ENCODE measurements around the gene TBC1D24. TPM values are rescaled to one million over a fixed set of nuclear protein-coding genes. Genes with fewer than 3 reads are reported as not detected.
"Not testable (repeated sequence)": the region's sequence is repeated elsewhere in the genome, so short reads cannot be mapped to it uniquely, and the experiment has no call there.

TBC1D24 gene
- total and polyA plus RNA-seq, 7 donors: 0.60 to 16.1 (median 6.5) TPM

GRCh38 chr16:2539845-2540458, 65.0 kb downstream of the TBC1D24 start:
- H3K4me3 ChIP-seq; H3K27ac ChIP-seq; H3K36me3 ChIP-seq; intact Hi-C loops (cut with DNase I); H3K9me3 ChIP-seq; DNase-seq; H3K27me3 ChIP-seq: not testable (repeated sequence)
- WGBS, 2 donors: 46 to 58% methylated on average over 14 of the region's 14 CpGs
- H3K4me1 ChIP-seq: peaks cover 0 to 46% (median 38%) of the 10 kb centered on the region in 4 donors
- peak in 1 of 4 experiments; percentile 36 for TF ChIP-seq CTCF (IDR thresholded peaks at IDR 0.05)

DNA sequence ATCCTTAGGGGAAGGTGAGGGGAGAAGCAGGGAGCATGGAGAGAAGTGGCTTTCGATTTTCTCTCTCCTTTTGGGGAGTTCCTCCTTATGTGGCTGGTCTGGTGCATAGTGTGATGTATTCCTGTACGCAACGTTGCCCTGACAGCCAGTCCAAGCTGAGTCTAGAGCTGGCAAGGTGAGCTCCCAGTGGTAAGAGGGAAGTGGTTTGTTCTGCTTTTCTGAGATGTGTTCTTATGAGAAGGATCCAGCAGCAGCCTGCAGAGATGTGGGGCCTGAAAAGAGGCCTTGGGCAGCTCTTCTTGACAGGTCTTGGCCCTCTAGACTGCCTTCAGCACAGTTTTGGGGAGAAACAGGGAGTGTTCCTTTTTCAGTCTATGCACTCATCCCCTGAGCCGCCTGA, 66.0 kb downstream of the TBC1D24 start:
- intact Hi-C loops (cut with DNase I); H3K27me3 ChIP-seq; H3K36me3 ChIP-seq; H3K4me3 ChIP-seq; H3K9me3 ChIP-seq; H3K27ac ChIP-seq; DNase-seq: not testable (repeated sequence)
- WGBS, 2 donors: 48 to 53% methylated on average over 4 of the region's 4 CpGs
- peaks cover 0 to 45% (median 40%) of the 10 kb centered on the region in 4 donors for H3K4me1 ChIP-seq

- 25 to 57% methylated on average over 6 of the region's 6 CpGs for WGBS, 2 donors
- H3K27me3 ChIP-seq; H3K36me3 ChIP-seq; intact Hi-C loops (cut with DNase I); H3K9me3 ChIP-seq; H3K27ac ChIP-seq; DNase-seq; H3K4me3 ChIP-seq: not testable (repeated sequence)
- H3K4me1 ChIP-seq: peaks cover 0 to 44% (median 39%) of the 10 kb centered on the region in 4 donors
These were observed 66.5 kb downstream of the TBC1D24 start for GRCh38 chr16:2541409-2541808.

- H3K36me3 ChIP-seq; intact Hi-C loops (cut with DNase I); H3K27me3 ChIP-seq; H3K4me3 ChIP-seq; H3K9me3 ChIP-seq; H3K27ac ChIP-seq; DNase-seq: not testable (repeated sequence)
- peaks cover 0 to 37% (median 31%) of the 10 kb centered on the region in 4 donors for H3K4me1 ChIP-seq
- 89 to 94% methylated on average over 14 of the region's 14 CpGs for WGBS, 2 donors
These were observed 68.8 kb downstream of the TBC1D24 start for GRCh38 chr16:2543771-2544170.

- no CpG with 5 or more reads among the region's 14 CpGs for WGBS, 2 donors
- H3K4me1 ChIP-seq; intact Hi-C loops (cut with DNase I); DNase-seq; H3K27ac ChIP-seq; H3K36me3 ChIP-seq; H3K4me3 ChIP-seq; H3K9me3 ChIP-seq; H3K27me3 ChIP-seq: not testable (repeated sequence)
These were observed 75.5 kb downstream of the TBC1D24 start for GRCh38 chr16:2550283-2550878.

GRCh38 chr16:2551420-2551889, 76.5 kb downstream of the TBC1D24 start:
- WGBS, 2 donors: 26 to 70% methylated on average over 11 of the region's 17 CpGs
- H3K4me3 ChIP-seq; H3K27ac ChIP-seq; H3K27me3 ChIP-seq; H3K36me3 ChIP-seq; H3K4me1 ChIP-seq; H3K9me3 ChIP-seq; intact Hi-C loops (cut with DNase I): not testable (repeated sequence)
- DNase-seq: peak; percentile 25

DNA sequence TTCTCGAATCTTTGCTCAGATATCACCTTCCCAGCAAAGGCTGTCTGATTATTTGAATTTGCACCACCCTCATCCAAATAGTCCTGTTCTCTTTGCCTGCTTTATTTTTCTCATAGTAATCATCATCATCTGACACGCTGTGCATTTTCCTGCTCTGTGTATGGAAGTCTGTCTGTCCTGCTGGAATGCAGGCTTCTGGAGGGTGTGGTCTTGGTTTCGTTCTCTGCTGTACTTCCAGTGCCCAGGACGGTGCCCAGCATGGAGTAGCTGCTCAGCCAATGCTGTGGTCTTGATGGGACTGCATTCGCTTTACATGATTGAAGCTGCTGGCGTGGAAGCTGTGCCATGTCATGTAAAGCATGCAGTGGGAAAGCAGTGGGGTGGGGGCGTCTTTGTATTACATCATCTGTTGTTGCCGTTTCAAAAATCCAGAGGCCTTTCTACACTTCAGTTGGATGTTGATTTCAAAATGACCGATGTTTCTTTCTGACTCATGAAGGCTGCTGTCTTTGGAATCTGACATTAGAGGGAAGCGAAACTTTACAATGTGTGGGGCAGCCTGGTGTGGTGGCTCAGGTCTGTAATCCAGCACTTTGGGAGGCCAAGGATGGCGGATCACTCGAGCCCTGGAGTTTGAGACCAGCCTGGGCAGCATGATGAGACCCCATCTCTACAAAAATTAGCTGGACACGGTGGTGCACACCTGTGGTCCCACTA, 79.9 kb downstream of the TBC1D24 start:
- DNase-seq; intact Hi-C loops (cut with DNase I); H3K9me3 ChIP-seq; H3K36me3 ChIP-seq; H3K27me3 ChIP-seq; H3K4me3 ChIP-seq; H3K27ac ChIP-seq; H3K4me1 ChIP-seq: not testable (repeated sequence)
- no CpG with 5 or more reads among the region's 13 CpGs for WGBS, 2 donors

Small RNA genes lying within 50 kb of the gene (small RNA-seq; reads per million reads assigned to genes)
- 0 reads per million in 3 donors for gene AC093525.1
- 0 reads per million in 3 donors for gene MIR3178
- 0 reads per million in 3 donors for gene MIR6768

Other genes with a start within 250 kb of the TBC1D24 start
- gene DNASE1L2, start 238.7 kb upstream of the TBC1D24 start, total RNA-seq: under 1 TPM in 3 of 4 donors, not detected in 1; 0.36 to 0.82 (median 0.81) TPM
- under 1 TPM in 1 of 3 donors, not detected in 2; 0.93 TPM for gene DNASE1L2, start 238.7 kb upstream of the TBC1D24 start, polyA plus RNA-seq
- 10 to 100 TPM; 50.2 to 87.2 (median 67.0) TPM for gene ECI1, start 223.5 kb upstream of the TBC1D24 start, total RNA-seq
- 100 to 1,000 TPM in 2 of 3 donors, 10 to 100 TPM in 1; 84.8 to 136 (median 121) TPM for gene ECI1, start 223.5 kb upstream of the TBC1D24 start, polyA plus RNA-seq
- gene RNPS1, start 207.0 kb upstream of the TBC1D24 start, total RNA-seq: 100 to 1,000 TPM; 110 to 145 (median 128) TPM
- gene RNPS1, start 207.0 kb upstream of the TBC1D24 start, polyA plus RNA-seq: 100 to 1,000 TPM; 111 to 171 (median 112) TPM
- gene ABCA3, start 134.4 kb upstream of the TBC1D24 start, total RNA-seq: 10 to 100 TPM in 1 of 4 donors, 1 to 10 TPM in 3; 4.9 to 21.3 (median 7.4) TPM
- gene ABCA3, start 134.4 kb upstream of the TBC1D24 start, polyA plus RNA-seq: 1 to 10 TPM in 1 of 3 donors, under 1 TPM in 2; 0.46 to 4.2 (median 0.60) TPM
- 1 to 10 TPM in 2 of 4 donors, under 1 TPM in 2; 0.71 to 1.9 (median 1.1) TPM for gene CCNF, start 45.7 kb upstream of the TBC1D24 start, total RNA-seq
- gene CCNF, start 45.7 kb upstream of the TBC1D24 start, polyA plus RNA-seq: 10 to 100 TPM in 1 of 3 donors, 1 to 10 TPM in 1, under 1 TPM in 1; 0.60 to 11.6 (median 1.2) TPM
- 1 to 10 TPM in 1 of 4 donors, not detected in 3; 8.3 TPM for gene TEDC2, start 15.0 kb upstream of the TBC1D24 start, total RNA-seq
- 10 to 100 TPM in 1 of 3 donors, 1 to 10 TPM in 1, under 1 TPM in 1; 0.60 to 10.6 (median 2.3) TPM for gene TEDC2, start 15.0 kb upstream of the TBC1D24 start, polyA plus RNA-seq
- under 1 TPM in 1 of 4 donors, not detected in 3; 0.83 TPM for gene NTN3, start 3.8 kb upstream of the TBC1D24 start, total RNA-seq
- under 1 TPM in 1 of 3 donors, not detected in 2; 0.13 TPM for gene NTN3, start 3.8 kb upstream of the TBC1D24 start, polyA plus RNA-seq
- gene ATP6V0C, start 38.8 kb downstream of the TBC1D24 start, total RNA-seq: 10 to 100 TPM; 33.2 to 51.5 (median 42.5) TPM
- 100 to 1,000 TPM in 1 of 3 donors, 10 to 100 TPM in 2; 79.3 to 233 (median 99.0) TPM for gene ATP6V0C, start 38.8 kb downstream of the TBC1D24 start, polyA plus RNA-seq
- 10 to 100 TPM; 23.3 to 25.3 (median 24.4) TPM for gene AMDHD2, start 45.2 kb downstream of the TBC1D24 start, total RNA-seq
- gene AMDHD2, start 45.2 kb downstream of the TBC1D24 start, polyA plus RNA-seq: 10 to 100 TPM; 21.0 to 39.4 (median 21.5) TPM
- not detected for gene CEMP1, start 56.3 kb downstream of the TBC1D24 start, total RNA-seq
- gene CEMP1, start 56.3 kb downstream of the TBC1D24 start, polyA plus RNA-seq: 1 to 10 TPM in 1 of 3 donors, under 1 TPM in 1, not detected in 1; 0.90 to 1.2 TPM
- gene PDPK1, start 62.9 kb downstream of the TBC1D24 start, total RNA-seq: 10 to 100 TPM; 22.7 to 32.2 (median 31.0) TPM
- gene PDPK1, start 62.9 kb downstream of the TBC1D24 start, polyA plus RNA-seq: 10 to 100 TPM; 24.0 to 31.1 (median 31.0) TPM
- gene KCTD5, start 207.4 kb downstream of the TBC1D24 start, total RNA-seq: 10 to 100 TPM in 3 of 4 donors, 1 to 10 TPM in 1; 9.5 to 17.1 (median 11.5) TPM
- 10 to 100 TPM; 47.4 to 80.5 (median 78.6) TPM for gene KCTD5, start 207.4 kb downstream of the TBC1D24 start, polyA plus RNA-seq
- 1 to 10 TPM; 1.2 to 5.0 (median 1.4) TPM for gene PRSS27, start 245.1 kb downstream of the TBC1D24 start, total RNA-seq
- gene PRSS27, start 245.1 kb downstream of the TBC1D24 start, polyA plus RNA-seq: 1 to 10 TPM in 1 of 3 donors, under 1 TPM in 1, not detected in 1; 0.60 to 2.1 TPM

All from sigmoid colon (tissue), 7 donors.